ENCODE results near the gene FYB1.

Gene FYB1

DNA sequence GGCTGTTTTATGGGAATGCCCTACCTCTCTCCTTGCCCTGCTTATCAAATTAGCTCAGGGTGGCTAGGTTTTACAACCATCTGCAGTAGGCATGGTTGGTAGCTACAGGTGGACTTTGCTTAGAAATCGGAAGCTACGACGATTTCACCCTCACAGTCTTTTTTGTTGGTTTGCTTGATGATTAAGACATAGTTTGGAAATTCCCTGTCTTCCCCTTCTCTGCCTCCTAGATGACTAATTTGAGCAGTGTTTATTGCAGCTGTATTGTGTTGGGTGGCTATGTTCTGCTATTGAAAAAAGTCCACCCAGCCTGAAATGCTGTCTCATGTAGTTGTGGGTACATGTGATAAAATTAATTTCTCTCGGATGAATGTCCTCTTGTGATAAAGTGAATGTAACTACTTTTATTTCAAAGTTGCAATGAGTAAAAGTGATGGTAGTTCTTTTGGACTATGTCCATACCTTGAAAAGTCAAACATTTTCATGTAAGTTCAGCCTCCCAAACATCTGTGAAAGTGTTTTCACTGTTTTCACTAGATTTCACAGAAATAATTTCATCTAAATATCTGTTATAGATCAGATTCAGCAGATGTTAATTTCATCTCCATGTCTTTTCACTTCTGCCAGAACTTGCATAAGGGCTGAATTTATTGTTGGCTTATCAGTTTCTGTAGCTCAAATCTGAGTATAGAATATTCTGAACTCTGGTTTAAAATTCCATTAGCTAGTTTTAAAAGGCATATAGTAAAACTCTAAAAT is 37.3 kb upstream of the FYB1 start:
- Histone ChIP-seq H3K4me3 (no peak overlapping the region), H3K27ac (peak overlapping the region in 1 of 2 donors; percentile 17)
- TF ChIP-seq, protein P1, sequence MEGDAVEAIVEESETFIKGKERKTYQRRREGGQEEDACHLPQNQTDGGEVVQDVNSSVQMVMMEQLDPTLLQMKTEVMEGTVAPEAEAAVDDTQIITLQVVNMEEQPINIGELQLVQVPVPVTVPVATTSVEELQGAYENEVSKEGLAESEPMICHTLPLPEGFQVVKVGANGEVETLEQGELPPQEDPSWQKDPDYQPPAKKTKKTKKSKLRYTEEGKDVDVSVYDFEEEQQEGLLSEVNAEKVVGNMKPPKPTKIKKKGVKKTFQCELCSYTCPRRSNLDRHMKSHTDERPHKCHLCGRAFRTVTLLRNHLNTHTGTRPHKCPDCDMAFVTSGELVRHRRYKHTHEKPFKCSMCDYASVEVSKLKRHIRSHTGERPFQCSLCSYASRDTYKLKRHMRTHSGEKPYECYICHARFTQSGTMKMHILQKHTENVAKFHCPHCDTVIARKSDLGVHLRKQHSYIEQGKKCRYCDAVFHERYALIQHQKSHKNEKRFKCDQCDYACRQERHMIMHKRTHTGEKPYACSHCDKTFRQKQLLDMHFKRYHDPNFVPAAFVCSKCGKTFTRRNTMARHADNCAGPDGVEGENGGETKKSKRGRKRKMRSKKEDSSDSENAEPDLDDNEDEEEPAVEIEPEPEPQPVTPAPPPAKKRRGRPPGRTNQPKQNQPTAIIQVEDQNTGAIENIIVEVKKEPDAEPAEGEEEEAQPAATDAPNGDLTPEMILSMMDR (IDR thresholded peaks at IDR 0.05) = no peak
- DNase-seq (ENCODE audit: low spot score) = no peak

DNA sequence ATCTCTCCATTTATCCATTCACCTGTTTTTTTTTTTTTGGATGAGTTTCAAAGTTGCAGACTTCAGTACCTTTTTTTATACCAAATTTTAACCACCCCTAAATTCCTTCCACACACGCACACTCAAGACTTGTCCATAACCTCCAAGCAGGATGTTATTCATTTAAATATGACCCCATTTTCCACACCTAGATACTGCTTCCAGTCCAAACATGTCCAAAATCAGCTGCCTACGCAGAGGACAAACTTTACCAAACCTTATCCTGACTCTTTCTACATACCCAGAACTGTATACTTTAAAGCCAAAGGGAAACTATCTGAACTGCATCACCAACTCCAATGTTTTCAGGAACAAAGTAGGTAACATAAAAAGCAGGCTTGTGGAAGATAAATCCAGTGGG is 36.0 kb upstream of the FYB1 start:
- no peak for DNase-seq (ENCODE audit: low spot score)
- TF ChIP-seq, protein P1 (IDR thresholded peaks at IDR 0.05) = no peak
- no peak overlapping the region for H3K4me3 ChIP-seq
- H3K27ac ChIP-seq = no peak overlapping the region

DNA sequence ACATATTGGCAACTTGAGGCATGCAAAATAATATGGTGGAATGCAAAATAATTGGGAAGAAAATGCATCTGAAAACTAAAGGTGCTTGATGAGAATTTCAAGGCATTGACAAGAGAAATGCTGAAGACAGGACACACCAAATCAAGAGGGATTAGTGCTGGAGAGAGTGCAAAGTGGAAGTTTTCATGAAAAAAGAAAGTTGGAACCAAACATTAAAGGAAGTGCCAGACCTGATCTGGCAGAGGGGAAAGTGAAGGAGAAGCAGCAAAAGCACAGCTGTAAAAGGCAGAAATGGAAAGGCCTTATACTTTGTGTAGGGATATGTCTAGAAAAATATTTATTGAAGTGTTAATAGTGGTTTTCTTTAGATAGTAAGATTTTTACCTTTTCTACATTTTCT is 35.3 kb upstream of the FYB1 start:
- Histone ChIP-seq H3K4me3 (no peak overlapping the region), H3K27ac (no peak overlapping the region)
- TF ChIP-seq, protein P1 (IDR thresholded peaks at IDR 0.05) = no peak
- no peak for DNase-seq (ENCODE audit: low spot score)

DNA sequence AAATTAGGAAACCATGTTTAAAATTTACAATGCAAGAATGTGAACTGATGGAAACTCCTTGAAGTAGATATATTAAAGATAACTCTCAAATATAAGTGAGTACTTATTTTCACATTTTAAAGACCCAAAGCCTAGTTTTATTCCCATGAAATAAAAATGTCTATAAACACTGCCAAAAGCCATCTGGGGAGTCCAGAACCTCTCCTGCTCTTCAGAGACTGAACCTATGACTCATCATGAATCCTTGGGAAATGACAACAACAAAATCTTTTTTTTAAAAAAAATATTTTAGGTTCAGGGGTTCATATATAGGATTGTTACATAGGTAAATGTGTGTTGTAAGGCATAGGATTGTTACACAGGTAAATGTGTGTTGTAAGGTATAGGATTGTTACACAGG is 33.8 kb upstream of the FYB1 start:
- Histone ChIP-seq H3K4me3 (no peak overlapping the region), H3K27ac (no peak overlapping the region)
- DNase-seq (ENCODE audit: low spot score) = no peak
- TF ChIP-seq, protein P1 (IDR thresholded peaks at IDR 0.05) = no peak

DNA sequence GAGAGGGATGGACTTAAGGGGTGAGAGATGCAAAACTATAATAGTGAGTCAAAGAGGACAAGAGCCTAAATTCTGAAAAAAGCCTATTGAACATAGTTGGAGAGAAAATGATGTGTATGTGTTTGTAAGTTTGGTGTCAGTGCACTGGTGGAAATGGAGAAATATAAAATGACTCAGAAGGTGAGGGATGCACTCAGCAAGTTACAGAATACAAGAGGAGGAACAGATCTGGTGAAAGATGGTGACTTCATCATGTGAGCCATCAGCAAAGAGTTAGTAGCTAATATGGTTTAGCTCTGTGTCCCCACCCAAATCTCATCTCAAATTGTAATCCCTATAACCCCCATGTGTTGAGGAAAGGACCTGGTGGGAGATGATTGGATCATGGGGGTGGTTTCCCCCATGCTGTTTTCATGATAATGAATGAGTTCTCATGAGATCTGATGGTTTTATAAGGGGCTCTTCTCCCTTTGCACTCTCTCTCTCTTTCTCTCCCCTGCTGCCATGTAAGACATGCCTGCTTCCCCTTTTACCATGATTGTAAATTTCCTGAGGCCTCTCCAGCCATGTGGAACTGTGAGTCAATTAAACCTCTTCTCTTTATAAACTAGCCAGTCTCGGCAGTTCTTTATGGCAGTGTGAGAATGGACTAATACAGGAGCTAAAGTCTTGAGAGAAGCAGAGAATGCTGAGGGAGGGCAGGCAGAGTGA is 30.4 kb upstream of the FYB1 start:
- TF ChIP-seq, protein P1 (IDR thresholded peaks at IDR 0.05) = no peak
- no peak for DNase-seq (ENCODE audit: low spot score)
- no peak overlapping the region for H3K4me3 ChIP-seq
- no peak overlapping the region for H3K27ac ChIP-seq

DNA sequence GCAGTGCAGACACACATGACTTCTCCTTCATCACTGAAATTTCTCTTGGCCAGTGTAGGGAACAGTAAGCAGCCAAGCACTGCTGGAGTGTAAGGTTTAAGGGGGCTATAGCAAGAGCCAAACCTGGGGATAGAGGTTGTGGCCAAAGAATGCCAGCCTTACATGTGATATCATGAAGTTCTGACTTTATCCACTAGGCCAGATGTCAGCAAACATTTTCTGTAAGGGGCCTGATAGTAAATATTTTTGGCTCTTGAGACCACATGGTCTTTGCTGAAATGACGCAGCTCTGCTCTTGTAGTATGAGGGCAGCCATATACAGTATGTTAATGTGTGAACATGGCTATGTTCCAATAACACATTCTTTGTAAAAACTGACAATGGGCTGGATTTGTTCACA is 29.7 kb upstream of the FYB1 start:
- DNase-seq (ENCODE audit: low spot score) = no peak
- Histone ChIP-seq H3K27ac (no peak overlapping the region), H3K4me3 (no peak overlapping the region)
- TF ChIP-seq, protein P1 (IDR thresholded peaks at IDR 0.05) = no peak

DNA sequence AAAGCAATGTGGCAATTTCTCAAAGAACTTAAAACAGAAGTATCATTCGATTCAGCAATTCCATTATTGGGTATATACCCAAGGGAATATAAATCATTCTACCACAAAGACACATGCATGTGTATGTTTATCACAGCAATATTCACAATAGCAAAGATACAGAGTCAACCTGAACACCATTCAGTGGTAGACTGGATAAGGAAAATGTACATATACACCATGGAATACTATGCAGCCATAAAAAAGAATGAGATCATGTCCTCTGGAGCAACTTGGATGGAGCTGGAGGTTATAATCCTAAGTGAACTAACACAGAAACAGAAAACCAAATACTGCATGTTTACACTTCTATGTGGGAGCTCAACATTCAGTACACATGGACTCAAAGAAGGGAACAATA is 21.4 kb upstream of the FYB1 start:
- H3K4me3 ChIP-seq = no peak overlapping the region
- no peak for DNase-seq (ENCODE audit: low spot score)
- H3K27ac ChIP-seq = no peak overlapping the region
- TF ChIP-seq, protein P1 (IDR thresholded peaks at IDR 0.05) = no peak

All from coronary artery (tissue), 2 donors.